B cell (primary cell): ENCODE results near the gene PRKN.

Experiments
- EZH2 ChIP-seq: IDR thresholded peaks from 2 replicates; pipeline ENCODE4 v1.6.1; 2012; ENCODE audit warnings: borderline replicate concordance, low read depth, mild to moderate bottlenecking, moderate library complexity, low read length; ENCODE audit not compliant: insufficient read depth, poor library complexity, severe bottlenecking
- TF ChIP-seq, protein P1 (sequence below): fragments of 200-600 bp; IDR thresholded peaks from one replicate; pipeline ENCODE4 v1.8.0; 2022; ENCODE audit warnings: antibody characterized with exemption, mild to moderate bottlenecking

DNA sequence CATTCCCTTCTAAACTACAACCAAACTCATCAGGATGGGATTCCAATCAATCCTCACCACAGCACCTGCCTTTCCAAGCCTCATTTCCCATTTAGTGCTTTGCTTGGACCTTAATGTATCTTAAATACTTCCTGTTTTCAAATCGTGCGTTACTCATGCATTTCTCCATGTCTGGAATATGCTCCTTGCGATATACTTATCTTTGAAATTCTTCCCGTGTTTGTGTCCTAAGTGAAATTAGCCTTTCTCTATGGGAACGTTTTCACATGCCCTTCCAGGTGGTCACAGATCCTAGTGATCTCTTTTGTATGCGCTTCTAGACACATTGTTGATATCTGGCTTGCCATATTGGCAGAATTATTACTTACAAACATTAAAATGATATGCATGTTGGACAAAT, 833.1 kb downstream of the PRKN start:
- TF ChIP-seq, protein P1, sequence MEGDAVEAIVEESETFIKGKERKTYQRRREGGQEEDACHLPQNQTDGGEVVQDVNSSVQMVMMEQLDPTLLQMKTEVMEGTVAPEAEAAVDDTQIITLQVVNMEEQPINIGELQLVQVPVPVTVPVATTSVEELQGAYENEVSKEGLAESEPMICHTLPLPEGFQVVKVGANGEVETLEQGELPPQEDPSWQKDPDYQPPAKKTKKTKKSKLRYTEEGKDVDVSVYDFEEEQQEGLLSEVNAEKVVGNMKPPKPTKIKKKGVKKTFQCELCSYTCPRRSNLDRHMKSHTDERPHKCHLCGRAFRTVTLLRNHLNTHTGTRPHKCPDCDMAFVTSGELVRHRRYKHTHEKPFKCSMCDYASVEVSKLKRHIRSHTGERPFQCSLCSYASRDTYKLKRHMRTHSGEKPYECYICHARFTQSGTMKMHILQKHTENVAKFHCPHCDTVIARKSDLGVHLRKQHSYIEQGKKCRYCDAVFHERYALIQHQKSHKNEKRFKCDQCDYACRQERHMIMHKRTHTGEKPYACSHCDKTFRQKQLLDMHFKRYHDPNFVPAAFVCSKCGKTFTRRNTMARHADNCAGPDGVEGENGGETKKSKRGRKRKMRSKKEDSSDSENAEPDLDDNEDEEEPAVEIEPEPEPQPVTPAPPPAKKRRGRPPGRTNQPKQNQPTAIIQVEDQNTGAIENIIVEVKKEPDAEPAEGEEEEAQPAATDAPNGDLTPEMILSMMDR: no peak
- TF ChIP-seq EZH2: no peak
